ENCODE results near the gene ADSS1.

DNA sequence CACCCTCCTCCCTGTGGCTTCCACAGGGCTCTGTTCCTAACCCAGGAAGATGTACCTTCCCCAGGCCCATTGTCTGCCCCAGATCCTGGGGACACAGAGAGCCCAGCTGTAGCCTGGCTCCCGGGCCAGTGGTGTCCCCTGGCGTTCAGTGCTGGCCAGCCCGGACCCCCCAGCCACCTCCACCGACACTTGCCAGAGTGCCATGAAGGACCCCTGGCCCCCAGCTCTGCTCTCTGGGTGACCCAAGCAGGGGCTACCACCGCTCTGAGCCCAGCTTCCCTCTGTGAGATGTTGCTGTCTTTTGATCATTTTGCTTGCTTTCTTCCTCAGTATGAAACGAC lies 28.4 kb upstream of the ADSS1 start:
- TF ChIP-seq CTCF (IDR thresholded peaks at IDR 0.05): no peak
- no peak for TF ChIP-seq POLR2A (IDR thresholded peaks at IDR 0.05)
- TF ChIP-seq POLR2AphosphoS5 (IDR thresholded peaks at IDR 0.05): no peak
